K562 (cell line): ENCODE results near the gene ETS2. TPM values are rescaled to one million over a fixed set of nuclear protein-coding genes. Genes with fewer than 3 reads are reported as not detected.

ENCODE experiments used
- ESRRA ChIP-seq: fragments of 450-650 bp; IDR thresholded peaks from 2 replicates; pipeline ENCODE4 v1.6.1; 2014; ENCODE audit warnings: low read depth, mild to moderate bottlenecking, moderate library complexity, borderline replicate concordance
- ESRRB ChIP-seq: fragments of 250-450 bp; sonication (Bioruptor Pico); IDR thresholded peaks from 2 replicates; pipeline ENCODE4 v1.5.0; 2020; ENCODE audit warnings: mild to moderate bottlenecking, moderate library complexity, borderline replicate concordance
- NCOA6 ChIP-seq: fragments of 450-650 bp; IDR thresholded peaks from 2 replicates; pipeline ENCODE4 v1.6.1; 2017; ENCODE audit warnings: mild to moderate bottlenecking
- polyA plus RNA-seq, 8 experiments: library from polyadenylated mRNA; depleted of rRNA in 4 of 8; stranded (reverse) in 5 of 8; unstranded in 3 of 8; fragments of >200 nt; fragmentation: Nextera tagmentation in 2 of 8; fragmentation: Illumina TruSeq in 1 of 8; extraction: Ambion mirVana in 2 of 8; extraction: Trizol in 1 of 8; gene quantifications; 2 replicates each; pipeline versions ENCODE4 v1.2.1 to v1.2.3, GENCODE V29; 2011 to 2014; ENCODE audit warnings: inconsistent platforms in 1 of 8, missing spikeins in 1 of 8
- total RNA-seq, 7 experiments: library from RNA; depleted of rRNA in 6 of 7; stranded (reverse); fragments of >200 nt in 6 of 7; fragmentation: Illumina TruSeq in 2 of 7; extraction: Trizol in 2 of 7; gene quantifications; 2 replicates each; pipeline versions ENCODE4 v1.2.1 to v1.2.3, GENCODE V29; 2011 to 2021; ENCODE audit warnings: low replicate concordance in 1 of 7
- TF ChIP-seq, protein P1 (sequence below): fragments of 450-650 bp; IDR thresholded peaks from 2 replicates; pipeline ENCODE4 v1.7.1; 2018; ENCODE audit warnings: mild to moderate bottlenecking, low read depth; ENCODE audit not compliant: partially characterized antibody
- TF ChIP-seq, protein P2 (sequence below): fragments of 450-650 bp; IDR thresholded peaks from 2 replicates; pipeline ENCODE4 v1.6.1; 2016; ENCODE audit warnings: mild to moderate bottlenecking, moderate library complexity

ETS2 gene
- total and polyA plus RNA-seq, 9 of the 15 experiments (the other 6 are each of a cell fraction or from before 2014, with no cell fraction given): 1.7 to 24.4 (median 12.2) TPM

DNA sequence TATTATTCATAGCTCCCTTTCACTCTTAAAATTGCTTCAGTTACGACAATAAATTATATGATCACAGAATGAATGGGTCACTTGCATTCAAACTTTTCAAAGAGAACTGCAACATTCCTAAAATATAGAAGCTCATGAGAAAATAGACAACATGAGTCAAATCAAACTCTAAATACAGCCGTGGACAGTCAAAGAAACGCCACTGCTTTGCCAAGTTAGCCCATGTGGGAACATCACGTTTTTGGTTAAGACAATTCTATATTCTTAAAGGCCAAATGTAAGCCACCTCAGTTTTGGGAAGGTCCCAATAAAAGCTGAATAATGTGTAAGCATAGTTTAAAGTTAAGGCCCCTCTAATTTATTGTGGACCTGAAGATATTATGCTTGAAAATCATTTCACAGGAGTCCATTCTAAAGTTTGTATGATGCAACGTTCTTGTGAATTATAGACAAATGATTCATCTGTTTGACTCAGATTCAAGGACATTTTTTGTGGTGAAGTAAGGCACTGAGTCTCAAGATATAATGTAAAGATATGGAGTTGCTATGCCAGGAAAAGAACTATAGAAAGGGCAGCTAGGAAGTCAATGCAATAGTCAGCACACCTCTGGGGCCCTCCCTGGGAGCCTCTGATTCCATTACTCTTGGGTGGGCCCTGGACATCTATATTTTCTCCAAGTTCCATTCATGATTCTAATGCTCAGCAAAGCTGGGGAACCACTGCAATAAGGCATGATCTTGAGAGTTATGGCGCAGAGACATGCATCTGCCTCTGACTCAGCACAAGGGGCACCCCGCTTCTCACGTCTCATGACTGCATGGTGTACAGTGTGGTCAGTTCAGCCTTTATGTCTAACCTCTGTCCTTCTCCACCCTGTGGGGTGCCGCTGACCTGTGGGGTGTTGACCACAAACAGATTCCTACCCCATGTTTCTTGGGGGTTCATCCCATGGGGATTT lies 33.9 kb downstream of the ETS2 start (continued):
- TF ChIP-seq, protein P1, sequence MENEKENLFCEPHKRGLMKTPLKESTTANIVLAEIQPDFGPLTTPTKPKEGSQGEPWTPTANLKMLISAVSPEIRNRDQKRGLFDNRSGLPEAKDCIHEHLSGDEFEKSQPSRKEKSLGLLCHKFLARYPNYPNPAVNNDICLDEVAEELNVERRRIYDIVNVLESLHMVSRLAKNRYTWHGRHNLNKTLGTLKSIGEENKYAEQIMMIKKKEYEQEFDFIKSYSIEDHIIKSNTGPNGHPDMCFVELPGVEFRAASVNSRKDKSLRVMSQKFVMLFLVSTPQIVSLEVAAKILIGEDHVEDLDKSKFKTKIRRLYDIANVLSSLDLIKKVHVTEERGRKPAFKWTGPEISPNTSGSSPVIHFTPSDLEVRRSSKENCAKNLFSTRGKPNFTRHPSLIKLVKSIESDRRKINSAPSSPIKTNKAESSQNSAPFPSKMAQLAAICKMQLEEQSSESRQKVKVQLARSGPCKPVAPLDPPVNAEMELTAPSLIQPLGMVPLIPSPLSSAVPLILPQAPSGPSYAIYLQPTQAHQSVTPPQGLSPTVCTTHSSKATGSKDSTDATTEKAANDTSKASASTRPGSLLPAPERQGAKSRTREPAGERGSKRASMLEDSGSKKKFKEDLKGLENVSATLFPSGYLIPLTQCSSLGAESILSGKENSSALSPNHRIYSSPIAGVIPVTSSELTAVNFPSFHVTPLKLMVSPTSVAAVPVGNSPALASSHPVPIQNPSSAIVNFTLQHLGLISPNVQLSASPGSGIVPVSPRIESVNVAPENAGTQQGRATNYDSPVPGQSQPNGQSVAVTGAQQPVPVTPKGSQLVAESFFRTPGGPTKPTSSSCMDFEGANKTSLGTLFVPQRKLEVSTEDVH: no peak
- no peak for TF ChIP-seq ESRRB (CRISPR knock-in tag)
- 0 out of 2 replicates have a peak, but pooled peaks have one; percentile 13 for TF ChIP-seq ESRRA
- TF ChIP-seq NCOA6: no peak
- TF ChIP-seq, protein P2, sequence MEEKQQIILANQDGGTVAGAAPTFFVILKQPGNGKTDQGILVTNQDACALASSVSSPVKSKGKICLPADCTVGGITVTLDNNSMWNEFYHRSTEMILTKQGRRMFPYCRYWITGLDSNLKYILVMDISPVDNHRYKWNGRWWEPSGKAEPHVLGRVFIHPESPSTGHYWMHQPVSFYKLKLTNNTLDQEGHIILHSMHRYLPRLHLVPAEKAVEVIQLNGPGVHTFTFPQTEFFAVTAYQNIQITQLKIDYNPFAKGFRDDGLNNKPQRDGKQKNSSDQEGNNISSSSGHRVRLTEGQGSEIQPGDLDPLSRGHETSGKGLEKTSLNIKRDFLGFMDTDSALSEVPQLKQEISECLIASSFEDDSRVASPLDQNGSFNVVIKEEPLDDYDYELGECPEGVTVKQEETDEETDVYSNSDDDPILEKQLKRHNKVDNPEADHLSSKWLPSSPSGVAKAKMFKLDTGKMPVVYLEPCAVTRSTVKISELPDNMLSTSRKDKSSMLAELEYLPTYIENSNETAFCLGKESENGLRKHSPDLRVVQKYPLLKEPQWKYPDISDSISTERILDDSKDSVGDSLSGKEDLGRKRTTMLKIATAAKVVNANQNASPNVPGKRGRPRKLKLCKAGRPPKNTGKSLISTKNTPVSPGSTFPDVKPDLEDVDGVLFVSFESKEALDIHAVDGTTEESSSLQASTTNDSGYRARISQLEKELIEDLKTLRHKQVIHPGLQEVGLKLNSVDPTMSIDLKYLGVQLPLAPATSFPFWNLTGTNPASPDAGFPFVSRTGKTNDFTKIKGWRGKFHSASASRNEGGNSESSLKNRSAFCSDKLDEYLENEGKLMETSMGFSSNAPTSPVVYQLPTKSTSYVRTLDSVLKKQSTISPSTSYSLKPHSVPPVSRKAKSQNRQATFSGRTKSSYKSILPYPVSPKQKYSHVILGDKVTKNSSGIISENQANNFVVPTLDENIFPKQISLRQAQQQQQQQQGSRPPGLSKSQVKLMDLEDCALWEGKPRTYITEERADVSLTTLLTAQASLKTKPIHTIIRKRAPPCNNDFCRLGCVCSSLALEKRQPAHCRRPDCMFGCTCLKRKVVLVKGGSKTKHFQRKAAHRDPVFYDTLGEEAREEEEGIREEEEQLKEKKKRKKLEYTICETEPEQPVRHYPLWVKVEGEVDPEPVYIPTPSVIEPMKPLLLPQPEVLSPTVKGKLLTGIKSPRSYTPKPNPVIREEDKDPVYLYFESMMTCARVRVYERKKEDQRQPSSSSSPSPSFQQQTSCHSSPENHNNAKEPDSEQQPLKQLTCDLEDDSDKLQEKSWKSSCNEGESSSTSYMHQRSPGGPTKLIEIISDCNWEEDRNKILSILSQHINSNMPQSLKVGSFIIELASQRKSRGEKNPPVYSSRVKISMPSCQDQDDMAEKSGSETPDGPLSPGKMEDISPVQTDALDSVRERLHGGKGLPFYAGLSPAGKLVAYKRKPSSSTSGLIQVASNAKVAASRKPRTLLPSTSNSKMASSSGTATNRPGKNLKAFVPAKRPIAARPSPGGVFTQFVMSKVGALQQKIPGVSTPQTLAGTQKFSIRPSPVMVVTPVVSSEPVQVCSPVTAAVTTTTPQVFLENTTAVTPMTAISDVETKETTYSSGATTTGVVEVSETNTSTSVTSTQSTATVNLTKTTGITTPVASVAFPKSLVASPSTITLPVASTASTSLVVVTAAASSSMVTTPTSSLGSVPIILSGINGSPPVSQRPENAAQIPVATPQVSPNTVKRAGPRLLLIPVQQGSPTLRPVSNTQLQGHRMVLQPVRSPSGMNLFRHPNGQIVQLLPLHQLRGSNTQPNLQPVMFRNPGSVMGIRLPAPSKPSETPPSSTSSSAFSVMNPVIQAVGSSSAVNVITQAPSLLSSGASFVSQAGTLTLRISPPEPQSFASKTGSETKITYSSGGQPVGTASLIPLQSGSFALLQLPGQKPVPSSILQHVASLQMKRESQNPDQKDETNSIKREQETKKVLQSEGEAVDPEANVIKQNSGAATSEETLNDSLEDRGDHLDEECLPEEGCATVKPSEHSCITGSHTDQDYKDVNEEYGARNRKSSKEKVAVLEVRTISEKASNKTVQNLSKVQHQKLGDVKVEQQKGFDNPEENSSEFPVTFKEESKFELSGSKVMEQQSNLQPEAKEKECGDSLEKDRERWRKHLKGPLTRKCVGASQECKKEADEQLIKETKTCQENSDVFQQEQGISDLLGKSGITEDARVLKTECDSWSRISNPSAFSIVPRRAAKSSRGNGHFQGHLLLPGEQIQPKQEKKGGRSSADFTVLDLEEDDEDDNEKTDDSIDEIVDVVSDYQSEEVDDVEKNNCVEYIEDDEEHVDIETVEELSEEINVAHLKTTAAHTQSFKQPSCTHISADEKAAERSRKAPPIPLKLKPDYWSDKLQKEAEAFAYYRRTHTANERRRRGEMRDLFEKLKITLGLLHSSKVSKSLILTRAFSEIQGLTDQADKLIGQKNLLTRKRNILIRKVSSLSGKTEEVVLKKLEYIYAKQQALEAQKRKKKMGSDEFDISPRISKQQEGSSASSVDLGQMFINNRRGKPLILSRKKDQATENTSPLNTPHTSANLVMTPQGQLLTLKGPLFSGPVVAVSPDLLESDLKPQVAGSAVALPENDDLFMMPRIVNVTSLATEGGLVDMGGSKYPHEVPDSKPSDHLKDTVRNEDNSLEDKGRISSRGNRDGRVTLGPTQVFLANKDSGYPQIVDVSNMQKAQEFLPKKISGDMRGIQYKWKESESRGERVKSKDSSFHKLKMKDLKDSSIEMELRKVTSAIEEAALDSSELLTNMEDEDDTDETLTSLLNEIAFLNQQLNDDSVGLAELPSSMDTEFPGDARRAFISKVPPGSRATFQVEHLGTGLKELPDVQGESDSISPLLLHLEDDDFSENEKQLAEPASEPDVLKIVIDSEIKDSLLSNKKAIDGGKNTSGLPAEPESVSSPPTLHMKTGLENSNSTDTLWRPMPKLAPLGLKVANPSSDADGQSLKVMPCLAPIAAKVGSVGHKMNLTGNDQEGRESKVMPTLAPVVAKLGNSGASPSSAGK: peak; percentile 37; the same call in 1 of the 2 replicates
